Testis (tissue), 2 donors: ENCODE data around the gene ZNF213.

ENCODE experiments used
- POLR2A ChIP-seq: fragments of 450-650 bp; IDR thresholded peaks from one replicate; pipeline ENCODE4 v1.6.1; 2017; ENCODE audit warnings: antibody characterized with exemption, mild to moderate bottlenecking, moderate library complexity
- TF ChIP-seq, protein P1 (sequence below), 3 experiments: fragments of 450-650 bp in 2 of 3; fragments of 200-600 bp in 1 of 3; sonication (generic) in 1 of 3; IDR thresholded peaks; one replicate each; pipeline ENCODE4 v1.5.1; 2016 to 2019; ENCODE audit warnings: antibody characterized with exemption in 3 of 3, mild to moderate bottlenecking in 2 of 3, moderate library complexity in 1 of 3

DNA sequence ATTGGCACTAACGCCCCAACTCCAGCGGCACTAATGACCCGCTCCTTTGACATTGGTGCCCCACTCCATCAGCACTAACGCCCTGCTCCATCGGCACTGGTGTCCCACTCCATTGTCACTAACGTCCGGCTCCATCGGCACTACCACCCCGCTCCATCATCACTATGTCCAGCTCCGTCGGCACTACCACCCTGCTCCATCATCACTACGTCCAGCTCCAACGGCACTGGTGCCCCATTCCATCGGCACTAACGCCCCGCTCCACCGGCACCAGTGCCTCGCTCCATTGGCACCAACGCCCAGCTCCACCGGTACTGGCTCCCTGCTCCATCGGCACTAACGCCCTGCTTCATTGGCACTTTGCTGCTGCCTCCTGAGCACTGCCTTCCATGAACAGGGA is 7.5 kb downstream of the ZNF213 start:
- TF ChIP-seq, protein P1, sequence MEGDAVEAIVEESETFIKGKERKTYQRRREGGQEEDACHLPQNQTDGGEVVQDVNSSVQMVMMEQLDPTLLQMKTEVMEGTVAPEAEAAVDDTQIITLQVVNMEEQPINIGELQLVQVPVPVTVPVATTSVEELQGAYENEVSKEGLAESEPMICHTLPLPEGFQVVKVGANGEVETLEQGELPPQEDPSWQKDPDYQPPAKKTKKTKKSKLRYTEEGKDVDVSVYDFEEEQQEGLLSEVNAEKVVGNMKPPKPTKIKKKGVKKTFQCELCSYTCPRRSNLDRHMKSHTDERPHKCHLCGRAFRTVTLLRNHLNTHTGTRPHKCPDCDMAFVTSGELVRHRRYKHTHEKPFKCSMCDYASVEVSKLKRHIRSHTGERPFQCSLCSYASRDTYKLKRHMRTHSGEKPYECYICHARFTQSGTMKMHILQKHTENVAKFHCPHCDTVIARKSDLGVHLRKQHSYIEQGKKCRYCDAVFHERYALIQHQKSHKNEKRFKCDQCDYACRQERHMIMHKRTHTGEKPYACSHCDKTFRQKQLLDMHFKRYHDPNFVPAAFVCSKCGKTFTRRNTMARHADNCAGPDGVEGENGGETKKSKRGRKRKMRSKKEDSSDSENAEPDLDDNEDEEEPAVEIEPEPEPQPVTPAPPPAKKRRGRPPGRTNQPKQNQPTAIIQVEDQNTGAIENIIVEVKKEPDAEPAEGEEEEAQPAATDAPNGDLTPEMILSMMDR (IDR thresholded peaks at IDR 0.05): no peak
- no peak for TF ChIP-seq POLR2A
